ENCODE measurements around the gene THEMIS.

The THEMIS gene

DNA sequence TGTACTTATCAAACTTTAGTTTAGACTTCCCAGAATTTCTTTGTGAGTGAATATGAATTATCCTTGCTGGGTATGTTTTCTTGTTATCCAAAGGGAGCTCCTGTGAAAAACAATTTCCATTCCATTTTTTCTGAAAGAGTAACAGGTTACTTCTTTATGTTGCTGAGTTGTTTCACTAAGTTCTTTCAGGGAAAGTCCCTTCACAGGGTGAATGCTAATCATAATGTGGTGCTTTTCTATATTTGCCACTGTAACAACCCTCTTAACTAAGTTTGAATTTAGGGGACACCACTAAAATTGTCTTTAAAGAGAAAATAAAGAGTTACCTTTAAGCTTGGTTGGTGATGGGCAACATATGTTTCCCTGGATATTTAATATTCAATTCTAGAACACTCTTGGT is 79.4 kb downstream of the THEMIS start:
- Histone ChIP-seq H3K27me3 (replicated peaks; ENCODE audit: insufficient read depth, low read length) (no peaks in the 10 kb centered on the region), H2AFZ (ENCODE audit: low read length) (no peak overlapping the region), H3K27ac (ENCODE audit: low read length) (no peak overlapping the region), H3K9me2 (replicated peaks; ENCODE audit: insufficient read depth, low read length) (no peaks in the 10 kb centered on the region), H3K4me3 (ENCODE audit: low read length) (no peak overlapping the region), H3K4me2 (ENCODE audit: low read depth, low read length) (no peak overlapping the region), H3K79me2 (ENCODE audit: low read length) (no peaks in the 10 kb centered on the region), H4K20me1 (ENCODE audit: insufficient read depth, low read length) (no peaks in the 10 kb centered on the region), H3K9ac (ENCODE audit: low read length) (no peak overlapping the region), H3K4me1 (ENCODE audit: low read length) (no peaks in the 10 kb centered on the region), H3K36me3 (replicated peaks; ENCODE audit: insufficient read depth, low read length) (no peaks in the 10 kb centered on the region), H3K9me3 (replicated peaks; ENCODE audit: insufficient read depth, low read length) (no peaks in the 10 kb centered on the region), H3F3A (ENCODE audit: insufficient read depth, low read length) (no peaks in the 10 kb centered on the region)
- no peak for DNase-seq
- TF ChIP-seq EZH2phosphoT487 (IDR thresholded peaks at IDR 0.05; ENCODE audit: low read length), result no peak
- no peak for TF ChIP-seq EZH2 (optimal IDR thresholded peaks at IDR 0.05; ENCODE audit: low read depth, low read length)
- TF ChIP-seq, protein P1, sequence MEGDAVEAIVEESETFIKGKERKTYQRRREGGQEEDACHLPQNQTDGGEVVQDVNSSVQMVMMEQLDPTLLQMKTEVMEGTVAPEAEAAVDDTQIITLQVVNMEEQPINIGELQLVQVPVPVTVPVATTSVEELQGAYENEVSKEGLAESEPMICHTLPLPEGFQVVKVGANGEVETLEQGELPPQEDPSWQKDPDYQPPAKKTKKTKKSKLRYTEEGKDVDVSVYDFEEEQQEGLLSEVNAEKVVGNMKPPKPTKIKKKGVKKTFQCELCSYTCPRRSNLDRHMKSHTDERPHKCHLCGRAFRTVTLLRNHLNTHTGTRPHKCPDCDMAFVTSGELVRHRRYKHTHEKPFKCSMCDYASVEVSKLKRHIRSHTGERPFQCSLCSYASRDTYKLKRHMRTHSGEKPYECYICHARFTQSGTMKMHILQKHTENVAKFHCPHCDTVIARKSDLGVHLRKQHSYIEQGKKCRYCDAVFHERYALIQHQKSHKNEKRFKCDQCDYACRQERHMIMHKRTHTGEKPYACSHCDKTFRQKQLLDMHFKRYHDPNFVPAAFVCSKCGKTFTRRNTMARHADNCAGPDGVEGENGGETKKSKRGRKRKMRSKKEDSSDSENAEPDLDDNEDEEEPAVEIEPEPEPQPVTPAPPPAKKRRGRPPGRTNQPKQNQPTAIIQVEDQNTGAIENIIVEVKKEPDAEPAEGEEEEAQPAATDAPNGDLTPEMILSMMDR (IDR thresholded peaks at IDR 0.05; ENCODE audit: low read length), result no peak

DNA sequence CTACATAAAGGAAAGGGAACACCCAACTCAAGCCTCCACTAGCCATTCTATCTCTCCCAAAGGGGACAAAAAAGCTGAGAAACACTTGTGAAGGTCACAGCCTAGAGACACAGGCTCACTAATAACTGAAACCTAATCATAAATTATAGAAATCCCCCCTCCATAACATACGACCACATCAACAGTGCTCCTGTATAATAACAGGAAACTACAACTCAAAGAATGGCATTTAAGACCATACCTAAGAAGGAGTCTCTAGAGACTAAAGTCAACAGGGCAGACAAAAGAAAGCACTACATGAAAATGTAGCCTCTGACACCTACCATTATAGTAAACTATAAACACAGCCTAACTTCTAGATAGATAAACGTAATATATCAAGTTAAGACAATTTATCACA is 82.7 kb downstream of the THEMIS start:
- no peak overlapping the region for H3K4me3 ChIP-seq (ENCODE audit: low read length)
- DNase-seq, result no peak
- no peaks in the 10 kb centered on the region for H3K79me2 ChIP-seq (ENCODE audit: low read length)
- H4K20me1 ChIP-seq (ENCODE audit: insufficient read depth, low read length), result no peaks in the 10 kb centered on the region
- no peak overlapping the region for H3K9ac ChIP-seq (ENCODE audit: low read length)
- no peaks in the 10 kb centered on the region for H3K27me3 ChIP-seq (replicated peaks; ENCODE audit: insufficient read depth, low read length)
- H3K36me3 ChIP-seq (replicated peaks; ENCODE audit: insufficient read depth, low read length), result no peaks in the 10 kb centered on the region
- H3K9me3 ChIP-seq (replicated peaks; ENCODE audit: insufficient read depth, low read length), result no peaks in the 10 kb centered on the region
- no peaks in the 10 kb centered on the region for H3F3A ChIP-seq (ENCODE audit: insufficient read depth, low read length)
- H3K4me1 ChIP-seq (ENCODE audit: low read length), result no peaks in the 10 kb centered on the region
- no peak overlapping the region for H3K27ac ChIP-seq (ENCODE audit: low read length)
- no peaks in the 10 kb centered on the region for H3K9me2 ChIP-seq (replicated peaks; ENCODE audit: insufficient read depth, low read length)
- TF ChIP-seq, protein P1 (IDR thresholded peaks at IDR 0.05; ENCODE audit: low read length), result no peak
- H2AFZ ChIP-seq (ENCODE audit: low read length), result no peak overlapping the region
- H3K4me2 ChIP-seq (ENCODE audit: low read depth, low read length), result no peak overlapping the region

DNA sequence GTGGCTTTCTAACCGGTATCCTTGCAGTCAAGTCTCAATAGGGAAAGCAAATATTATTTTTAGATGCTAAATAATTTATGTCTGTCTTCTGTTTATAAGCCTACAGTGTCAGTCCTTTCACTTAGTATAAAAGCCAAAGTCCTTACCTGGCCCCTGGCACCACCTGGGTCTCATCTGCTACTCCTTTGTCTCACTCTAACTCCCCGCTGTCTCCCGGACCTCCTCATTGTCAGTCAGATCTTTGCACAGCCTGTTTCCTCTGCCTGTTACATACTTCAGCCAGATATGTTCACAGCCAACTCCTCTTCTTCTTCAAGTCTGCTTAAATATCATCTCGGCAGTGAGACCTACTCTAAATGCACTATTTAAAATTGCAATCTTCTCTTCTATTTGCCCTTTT is 84.2 kb downstream of the THEMIS start:
- Histone ChIP-seq H3K9me3 (replicated peaks; ENCODE audit: insufficient read depth, low read length) (no peaks in the 10 kb centered on the region), H3K79me2 (ENCODE audit: low read length) (no peaks in the 10 kb centered on the region), H3K4me1 (ENCODE audit: low read length) (no peaks in the 10 kb centered on the region), H3K9ac (ENCODE audit: low read length) (no peak overlapping the region), H3K9me2 (replicated peaks; ENCODE audit: insufficient read depth, low read length) (no peaks in the 10 kb centered on the region), H4K20me1 (ENCODE audit: insufficient read depth, low read length) (no peaks in the 10 kb centered on the region), H3K27me3 (replicated peaks; ENCODE audit: insufficient read depth, low read length) (no peaks in the 10 kb centered on the region), H3K27ac (ENCODE audit: low read length) (no peak overlapping the region), H2AFZ (ENCODE audit: low read length) (no peak overlapping the region), H3K4me2 (ENCODE audit: low read depth, low read length) (no peak overlapping the region), H3K36me3 (replicated peaks; ENCODE audit: insufficient read depth, low read length) (no peaks in the 10 kb centered on the region), H3F3A (ENCODE audit: insufficient read depth, low read length) (no peaks in the 10 kb centered on the region), H3K4me3 (ENCODE audit: low read length) (no peak overlapping the region)
- TF ChIP-seq EZH2 (optimal IDR thresholded peaks at IDR 0.05; ENCODE audit: low read depth, low read length) (no peak), EZH2phosphoT487 (IDR thresholded peaks at IDR 0.05; ENCODE audit: low read length) (no peak)
- TF ChIP-seq, protein P1 (IDR thresholded peaks at IDR 0.05; ENCODE audit: low read length), result no peak
- no peak for DNase-seq

DNA sequence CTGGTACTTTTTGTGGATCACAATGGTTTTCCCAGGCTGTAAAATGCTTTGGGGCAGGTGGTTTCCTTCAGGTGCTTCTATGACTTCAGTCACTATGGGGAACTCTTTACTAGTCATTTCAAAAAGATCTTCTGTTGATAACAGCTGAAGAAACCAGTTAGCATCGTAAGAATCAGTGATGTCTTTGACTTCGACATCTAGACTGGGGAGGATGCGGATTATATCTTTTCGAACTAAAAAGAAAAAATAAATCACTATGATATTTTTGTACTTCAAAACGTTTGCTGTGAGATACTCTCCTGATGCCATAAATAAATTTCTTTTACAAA is 87.2 kb downstream of the THEMIS start:
- no peak overlapping the region for H3K27ac ChIP-seq (ENCODE audit: low read length)
- no peak overlapping the region for H3K4me2 ChIP-seq (ENCODE audit: low read depth, low read length)
- H3K4me1 ChIP-seq (ENCODE audit: low read length), result no peaks in the 10 kb centered on the region
- no peaks in the 10 kb centered on the region for H3K36me3 ChIP-seq (replicated peaks; ENCODE audit: insufficient read depth, low read length)
- no peaks in the 10 kb centered on the region for H3K9me2 ChIP-seq (replicated peaks; ENCODE audit: insufficient read depth, low read length)
- TF ChIP-seq EZH2phosphoT487 (IDR thresholded peaks at IDR 0.05; ENCODE audit: low read length) (no peak), EZH2 (optimal IDR thresholded peaks at IDR 0.05; ENCODE audit: low read depth, low read length) (no peak)
- TF ChIP-seq, protein P1 (IDR thresholded peaks at IDR 0.05; ENCODE audit: low read length), result no peak
- no peak for DNase-seq
- H3K9ac ChIP-seq (ENCODE audit: low read length), result no peak overlapping the region
- no peaks in the 10 kb centered on the region for H3K79me2 ChIP-seq (ENCODE audit: low read length)
- no peak overlapping the region for H2AFZ ChIP-seq (ENCODE audit: low read length)
- no peak overlapping the region for H3K4me3 ChIP-seq (ENCODE audit: low read length)
- no peaks in the 10 kb centered on the region for H4K20me1 ChIP-seq (ENCODE audit: insufficient read depth, low read length)
- no peaks in the 10 kb centered on the region for H3K9me3 ChIP-seq (replicated peaks; ENCODE audit: insufficient read depth, low read length)
- no peaks in the 10 kb centered on the region for H3F3A ChIP-seq (ENCODE audit: insufficient read depth, low read length)
- no peaks in the 10 kb centered on the region for H3K27me3 ChIP-seq (replicated peaks; ENCODE audit: insufficient read depth, low read length)

All from MM.1S (cell line).